ENCODE results near the gene WDR27.

Gene WDR27

GRCh38 chr6:169701954-169702839, at the start of gene WDR27, which contains the start of gene C6orf120:
WDR27 (minus strand) TSS chr6:169702029; CDS start chr6:169689005, 13,024 bp downstream.
C6orf120 (plus strand) TSS chr6:169702126; CDS start chr6:169702460, 334 bp downstream.
- peak; percentile 88 to 97 (median 94) for DNase-seq (ENCODE audit: low read depth in 3 of 3, low spot score in 1 of 3)

- no peak for DNase-seq (ENCODE audit: low read depth in 3 of 3, low spot score in 1 of 3)
Measured at GRCh38 chr6:169746556-169746955, 44.7 kb upstream of the WDR27 start.

- no peak for DNase-seq (ENCODE audit: low read depth in 3 of 3, low spot score in 1 of 3)
Measured at GRCh38 chr6:169745405-169745804, 43.6 kb upstream of the WDR27 start.

GRCh38 chr6:169741344-169741743, 39.5 kb upstream of the WDR27 start:
- no peak for DNase-seq (ENCODE audit: low read depth in 3 of 3, low spot score in 1 of 3)

GRCh38 chr6:169738976-169739529, 37.2 kb upstream of the WDR27 start:
- DNase-seq (ENCODE audit: low read depth in 3 of 3, low spot score in 1 of 3), result no peak

- no peak for DNase-seq (ENCODE audit: low read depth in 3 of 3, low spot score in 1 of 3)
Measured at GRCh38 chr6:169738204-169738975, 36.6 kb upstream of the WDR27 start.

GRCh38 chr6:169729961-169730360, 28.1 kb upstream of the WDR27 start:
- no peak for DNase-seq (ENCODE audit: low read depth in 3 of 3, low spot score in 1 of 3)

- DNase-seq (ENCODE audit: low read depth in 3 of 3, low spot score in 1 of 3), result no peak
Measured at GRCh38 chr6:169726963-169727362, 25.1 kb upstream of the WDR27 start.

GRCh38 chr6:169726049-169726400, 24.2 kb upstream of the WDR27 start:
- no peak for DNase-seq (ENCODE audit: low read depth in 3 of 3, low spot score in 1 of 3)

- peak in 1 of 3 donors; percentile 4 for DNase-seq (ENCODE audit: low read depth in 3 of 3, low spot score in 1 of 3)
Measured at GRCh38 chr6:169725125-169726048, 23.6 kb upstream of the WDR27 start.

GRCh38 chr6:169724494-169725124, 22.8 kb upstream of the WDR27 start, which contains the start of gene PHF10:
PHF10 (minus strand) TSS chr6:169724500; CDS start chr6:169723931, 569 bp downstream.
- peak in 2 of 3 donors; percentile 47 to 67 for DNase-seq (ENCODE audit: low read depth in 3 of 3, low spot score in 1 of 3)

- DNase-seq (ENCODE audit: low read depth in 3 of 3, low spot score in 1 of 3), result peak in 1 of 3 donors; percentile 39
Measured at GRCh38 chr6:169723991-169724493, 22.2 kb upstream of the WDR27 start.

- DNase-seq (ENCODE audit: low read depth in 3 of 3, low spot score in 1 of 3), result peak in 2 of 3 donors; percentile 35 to 52
Measured at GRCh38 chr6:169723200-169723909, 21.5 kb upstream of the WDR27 start.

- no peak for DNase-seq (ENCODE audit: low read depth in 3 of 3, low spot score in 1 of 3)
Measured at GRCh38 chr6:169722362-169723199, 20.8 kb upstream of the WDR27 start.

- no peak for DNase-seq (ENCODE audit: low read depth in 3 of 3, low spot score in 1 of 3)
Measured at GRCh38 chr6:169720207-169720855, 18.5 kb upstream of the WDR27 start.

GRCh38 chr6:169719117-169719516, 17.3 kb upstream of the WDR27 start:
- DNase-seq (ENCODE audit: low read depth in 3 of 3, low spot score in 1 of 3), result no peak

- DNase-seq (ENCODE audit: low read depth in 3 of 3, low spot score in 1 of 3), result no peak
Measured at GRCh38 chr6:169714595-169714994, 12.8 kb upstream of the WDR27 start.

GRCh38 chr6:169714178-169714577, 12.3 kb upstream of the WDR27 start:
- no peak for DNase-seq (ENCODE audit: low read depth in 3 of 3, low spot score in 1 of 3)

Measured in stimulated activated CD4-positive, alpha-beta T cell treated with anti-CD3 and anti-CD28 coated beads, TNF-alpha, amount 100 ng/mL, for 1 hour (primary cell).